ENCODE results near the gene FOXN4.

Gene FOXN4

DNA sequence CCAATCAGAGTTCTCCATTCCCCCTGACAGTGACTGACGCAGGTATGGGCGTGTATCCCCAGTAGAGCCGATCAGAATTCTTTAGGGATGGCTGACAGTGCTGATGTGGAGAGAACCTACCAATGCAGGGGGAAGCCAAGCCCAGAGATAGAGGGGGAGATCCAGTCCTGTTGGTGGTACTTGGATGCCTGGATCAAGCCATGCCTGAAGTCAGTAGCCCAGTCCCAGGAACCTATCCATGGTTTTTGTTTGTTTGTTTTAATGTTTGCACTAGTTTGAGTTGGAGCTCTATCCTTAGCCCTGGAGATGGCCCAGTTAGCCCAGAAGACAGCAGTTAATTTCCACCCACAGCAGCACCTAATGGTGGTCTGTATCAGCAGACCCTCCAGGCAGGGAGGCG is 40.2 kb downstream of the FOXN4 start:
- Histone ChIP-seq H3K9ac (ENCODE audit: low read length) (no peak overlapping the region), H3K36me3 (ENCODE audit: low read length) (no peaks in the 10 kb centered on the region), H3K9me3 (ENCODE audit: insufficient read depth, low read length) (no peaks in the 10 kb centered on the region), H3K9me2 (replicated peaks; ENCODE audit: insufficient read depth, low read length) (no peaks in the 10 kb centered on the region), H2AFZ (ENCODE audit: low read depth, low read length, severe bottlenecking) (no peak overlapping the region), H3F3A (ENCODE audit: insufficient read depth) (no peaks in the 10 kb centered on the region), H3K27ac (ENCODE audit: low read depth, low read length) (no peak overlapping the region), H3K4me3 (ENCODE audit: insufficient read depth, low read length, poor library complexity, severe bottlenecking) (no peak overlapping the region), H3K4me2 (ENCODE audit: low read depth, low read length, poor library complexity, severe bottlenecking) (no peak overlapping the region), H3K79me2 (ENCODE audit: insufficient read depth, low read length) (no peaks in the 10 kb centered on the region), H4K20me1 (ENCODE audit: low read depth, low read length) (no peaks in the 10 kb centered on the region), H3K27me3 (ENCODE audit: low read length) (no peaks in the 10 kb centered on the region)
- no peak for TF ChIP-seq EZH2phosphoT487 (conservative IDR thresholded peaks at IDR 0.05; ENCODE audit: low read length)
- TF ChIP-seq, protein P1, sequence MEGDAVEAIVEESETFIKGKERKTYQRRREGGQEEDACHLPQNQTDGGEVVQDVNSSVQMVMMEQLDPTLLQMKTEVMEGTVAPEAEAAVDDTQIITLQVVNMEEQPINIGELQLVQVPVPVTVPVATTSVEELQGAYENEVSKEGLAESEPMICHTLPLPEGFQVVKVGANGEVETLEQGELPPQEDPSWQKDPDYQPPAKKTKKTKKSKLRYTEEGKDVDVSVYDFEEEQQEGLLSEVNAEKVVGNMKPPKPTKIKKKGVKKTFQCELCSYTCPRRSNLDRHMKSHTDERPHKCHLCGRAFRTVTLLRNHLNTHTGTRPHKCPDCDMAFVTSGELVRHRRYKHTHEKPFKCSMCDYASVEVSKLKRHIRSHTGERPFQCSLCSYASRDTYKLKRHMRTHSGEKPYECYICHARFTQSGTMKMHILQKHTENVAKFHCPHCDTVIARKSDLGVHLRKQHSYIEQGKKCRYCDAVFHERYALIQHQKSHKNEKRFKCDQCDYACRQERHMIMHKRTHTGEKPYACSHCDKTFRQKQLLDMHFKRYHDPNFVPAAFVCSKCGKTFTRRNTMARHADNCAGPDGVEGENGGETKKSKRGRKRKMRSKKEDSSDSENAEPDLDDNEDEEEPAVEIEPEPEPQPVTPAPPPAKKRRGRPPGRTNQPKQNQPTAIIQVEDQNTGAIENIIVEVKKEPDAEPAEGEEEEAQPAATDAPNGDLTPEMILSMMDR (IDR thresholded peaks at IDR 0.05; ENCODE audit: insufficient read depth, low read length, poor library complexity, severe bottlenecking): no peak

DNA sequence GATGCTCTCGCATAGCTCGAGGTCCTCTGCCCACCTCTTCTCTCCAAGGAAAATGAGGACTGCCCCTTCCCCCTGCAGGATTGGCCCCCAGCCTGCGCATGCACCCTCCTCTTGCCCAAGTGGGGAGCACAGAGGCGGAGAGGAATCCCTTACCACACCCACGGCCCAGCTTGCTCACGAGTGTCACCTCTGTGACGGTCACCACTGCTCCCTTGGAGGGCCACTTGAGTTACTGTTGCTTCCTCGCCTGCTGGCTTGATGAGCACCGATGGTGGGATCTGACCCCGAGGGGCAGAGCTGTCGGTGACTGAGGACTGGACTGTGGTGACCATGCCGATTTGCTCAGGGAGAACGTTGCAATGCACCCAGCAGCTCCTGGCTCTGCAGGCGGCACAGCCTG is 41.7 kb downstream of the FOXN4 start:
- Histone ChIP-seq H4K20me1 (ENCODE audit: low read depth, low read length) (no peaks in the 10 kb centered on the region), H3K9me2 (replicated peaks; ENCODE audit: insufficient read depth, low read length) (no peaks in the 10 kb centered on the region), H3K79me2 (ENCODE audit: insufficient read depth, low read length) (no peaks in the 10 kb centered on the region), H2AFZ (ENCODE audit: low read depth, low read length, severe bottlenecking) (no peak overlapping the region), H3K27ac (ENCODE audit: low read depth, low read length) (no peak overlapping the region), H3K4me2 (ENCODE audit: low read depth, low read length, poor library complexity, severe bottlenecking) (no peak overlapping the region), H3K36me3 (ENCODE audit: low read length) (no peaks in the 10 kb centered on the region), H3F3A (ENCODE audit: insufficient read depth) (no peaks in the 10 kb centered on the region), H3K9ac (ENCODE audit: low read length) (no peak overlapping the region), H3K27me3 (ENCODE audit: low read length) (no peaks in the 10 kb centered on the region), H3K4me3 (ENCODE audit: insufficient read depth, low read length, poor library complexity, severe bottlenecking) (no peak overlapping the region), H3K9me3 (ENCODE audit: insufficient read depth, low read length) (no peaks in the 10 kb centered on the region)
- no peak for TF ChIP-seq EZH2phosphoT487 (conservative IDR thresholded peaks at IDR 0.05; ENCODE audit: low read length)
- TF ChIP-seq, protein P1 (IDR thresholded peaks at IDR 0.05; ENCODE audit: insufficient read depth, low read length, poor library complexity, severe bottlenecking): no peak

GRCh38 chr12:109266106-109266879 is 42.8 kb downstream of the FOXN4 start:
- Histone ChIP-seq H3K36me3 (ENCODE audit: low read length) (no peaks in the 10 kb centered on the region), H3K9me2 (replicated peaks; ENCODE audit: insufficient read depth, low read length) (no peaks in the 10 kb centered on the region), H3F3A (ENCODE audit: insufficient read depth) (no peaks in the 10 kb centered on the region), H3K79me2 (ENCODE audit: insufficient read depth, low read length) (no peaks in the 10 kb centered on the region), H3K9ac (ENCODE audit: low read length) (no peak overlapping the region), H3K4me3 (ENCODE audit: insufficient read depth, low read length, poor library complexity, severe bottlenecking) (no peak overlapping the region), H3K9me3 (ENCODE audit: insufficient read depth, low read length) (no peaks in the 10 kb centered on the region), H2AFZ (ENCODE audit: low read depth, low read length, severe bottlenecking) (no peak overlapping the region), H3K27ac (ENCODE audit: low read depth, low read length) (no peak overlapping the region), H3K27me3 (ENCODE audit: low read length) (no peaks in the 10 kb centered on the region), H4K20me1 (ENCODE audit: low read depth, low read length) (no peaks in the 10 kb centered on the region), H3K4me2 (ENCODE audit: low read depth, low read length, poor library complexity, severe bottlenecking) (no peak overlapping the region)
- TF ChIP-seq EZH2phosphoT487 (conservative IDR thresholded peaks at IDR 0.05; ENCODE audit: low read length): no peak

- Histone ChIP-seq H3K79me2 (ENCODE audit: insufficient read depth, low read length) (no peaks in the 10 kb centered on the region), H3K9me3 (ENCODE audit: insufficient read depth, low read length) (no peaks in the 10 kb centered on the region), H3K9ac (ENCODE audit: low read length) (no peak overlapping the region), H3F3A (ENCODE audit: insufficient read depth) (no peaks in the 10 kb centered on the region), H3K9me2 (replicated peaks; ENCODE audit: insufficient read depth, low read length) (no peaks in the 10 kb centered on the region), H2AFZ (ENCODE audit: low read depth, low read length, severe bottlenecking) (no peak overlapping the region), H3K4me3 (ENCODE audit: insufficient read depth, low read length, poor library complexity, severe bottlenecking) (no peak overlapping the region), H3K27ac (ENCODE audit: low read depth, low read length) (no peak overlapping the region), H3K36me3 (ENCODE audit: low read length) (no peaks in the 10 kb centered on the region), H3K27me3 (ENCODE audit: low read length) (no peaks in the 10 kb centered on the region), H3K4me2 (ENCODE audit: low read depth, low read length, poor library complexity, severe bottlenecking) (no peak overlapping the region), H4K20me1 (ENCODE audit: low read depth, low read length) (no peaks in the 10 kb centered on the region)
- TF ChIP-seq EZH2phosphoT487 (conservative IDR thresholded peaks at IDR 0.05; ENCODE audit: low read length): no peak
- TF ChIP-seq, protein P1 (IDR thresholded peaks at IDR 0.05; ENCODE audit: insufficient read depth, low read length, poor library complexity, severe bottlenecking): no peak
Measured at GRCh38 chr12:109264943-109265650, 44.0 kb downstream of the FOXN4 start.
